Nephron progenitor cell (in vitro differentiated cells): ENCODE measurements around the gene SMTN.
A peak's percentile ranks its signal among the peaks of the same experiment; 100 is the strongest.
"Not testable (repeated sequence)": the region's sequence is repeated elsewhere in the genome, so short reads cannot be mapped to it uniquely, and the experiment has no call there.

Experiments
- DNase-seq: peaks from one replicate; pipeline ENCODE4 v3.0.0; 2021
- H3K27ac Mint-ChIP-seq: 2 replicates; pipeline ENCODE4 v1.8.0; 2021; ENCODE audit warnings: mild to moderate bottlenecking, moderate library complexity, mixed read lengths
- H3K27me3 Mint-ChIP-seq: 2 replicates; pipeline ENCODE4 v1.8.0; 2021; ENCODE audit warnings: mild to moderate bottlenecking, low read depth, mixed read lengths; ENCODE audit not compliant: poor library complexity
- H3K36me3 Mint-ChIP-seq: 2 replicates; pipeline ENCODE4 v1.8.0; 2021; ENCODE audit warnings: low read depth, mixed read lengths
- H3K4me1 Mint-ChIP-seq: 2 replicates; pipeline ENCODE4 v1.8.0; 2021; ENCODE audit warnings: mixed read lengths
- H3K4me3 Mint-ChIP-seq: 2 replicates; pipeline ENCODE4 v1.8.0; 2021; ENCODE audit warnings: mild to moderate bottlenecking, moderate library complexity, mixed read lengths
- H3K9me3 Mint-ChIP-seq: 2 replicates; pipeline ENCODE4 v1.8.0; 2021; ENCODE audit warnings: mild to moderate bottlenecking, moderate library complexity, mixed read lengths
- CTCF ChIP-seq: fragments of 200-600 bp; sonication (generic); IDR thresholded peaks from 2 replicates; pipeline ENCODE4 v1.5.0; 2021; ENCODE audit warnings: antibody characterized with exemption

Gene SMTN

DNA sequence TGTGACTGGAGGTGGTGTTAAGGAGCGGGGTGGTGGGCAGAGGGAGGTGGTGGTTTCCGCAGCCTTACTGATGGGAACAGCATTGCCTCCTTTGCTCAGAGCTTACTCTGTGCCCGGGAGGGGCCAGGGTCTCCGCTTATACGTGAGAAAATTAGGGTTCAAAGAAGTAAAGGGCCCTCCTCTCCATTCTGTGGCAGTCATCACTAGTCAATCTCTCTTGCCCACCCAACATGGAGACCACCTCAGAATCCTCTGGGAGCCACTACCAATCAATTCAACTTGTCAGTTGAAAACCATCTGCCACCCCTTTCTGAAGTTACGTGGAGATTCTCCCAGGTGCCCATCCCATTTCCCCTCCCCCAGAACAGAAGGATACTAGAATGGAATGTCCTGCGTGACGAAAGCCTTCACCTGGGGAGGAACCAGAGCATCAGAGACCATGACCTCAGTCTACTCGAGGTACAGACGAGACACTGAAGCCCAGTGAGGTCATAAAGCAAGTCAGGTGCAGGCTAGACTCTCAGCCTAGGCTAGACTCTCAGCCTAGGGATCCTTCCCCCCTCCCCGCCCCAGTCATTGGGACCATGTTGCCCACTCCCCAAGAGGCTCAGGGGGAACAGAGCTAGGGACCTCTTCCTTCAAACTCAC, 24.3 kb downstream of the SMTN start:
- H3K9me3 Mint-ChIP-seq, result no peaks in the 10 kb centered on the region
- H3K27ac Mint-ChIP-seq, result no peak overlapping the region
- peak overlapping the region; percentile 5 for H3K4me3 Mint-ChIP-seq
- H3K36me3 Mint-ChIP-seq, result peaks cover 10% of the 10 kb centered on the region
- TF ChIP-seq CTCF, result no peak
- peaks cover 22% of the 10 kb centered on the region for H3K4me1 Mint-ChIP-seq
- no peak for DNase-seq
- H3K27me3 Mint-ChIP-seq, result peaks cover 34% of the 10 kb centered on the region

GRCh38 chr22:31106001-31106571, 25.0 kb downstream of the SMTN start:
- no peak overlapping the region for H3K4me3 Mint-ChIP-seq
- H3K27me3 Mint-ChIP-seq, result peaks cover 34% of the 10 kb centered on the region
- no peak overlapping the region for H3K27ac Mint-ChIP-seq
- no peak for TF ChIP-seq CTCF
- DNase-seq, result no peak
- H3K4me1 Mint-ChIP-seq, result peaks cover 22% of the 10 kb centered on the region
- no peaks in the 10 kb centered on the region for H3K9me3 Mint-ChIP-seq
- H3K36me3 Mint-ChIP-seq, result peaks cover 8% of the 10 kb centered on the region

DNA sequence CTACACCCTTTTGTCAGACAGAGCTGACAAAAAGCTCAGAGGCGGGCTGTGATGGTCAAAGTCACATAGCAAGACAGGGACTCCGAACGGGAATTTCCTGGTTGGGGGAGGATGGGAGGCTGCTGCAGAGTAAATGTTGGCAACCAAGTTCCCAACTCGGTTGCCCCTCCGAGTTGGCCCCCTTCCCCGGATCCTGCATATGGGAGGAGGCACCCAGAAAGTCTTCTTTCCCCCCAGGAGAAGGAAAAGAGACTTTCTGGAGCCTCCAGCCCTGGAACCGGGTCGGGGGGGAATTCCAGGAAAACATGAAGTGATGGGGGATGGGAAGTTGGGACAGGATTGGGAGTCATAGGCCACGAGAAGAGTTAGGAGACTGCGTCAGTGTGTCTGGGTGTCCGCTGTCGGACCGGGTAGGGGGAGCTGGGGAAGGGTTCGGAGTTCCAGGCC, 25.6 kb downstream of the SMTN start:
- DNase-seq, result no peak
- peak overlapping the region; percentile 83 for H3K4me3 Mint-ChIP-seq

DNA sequence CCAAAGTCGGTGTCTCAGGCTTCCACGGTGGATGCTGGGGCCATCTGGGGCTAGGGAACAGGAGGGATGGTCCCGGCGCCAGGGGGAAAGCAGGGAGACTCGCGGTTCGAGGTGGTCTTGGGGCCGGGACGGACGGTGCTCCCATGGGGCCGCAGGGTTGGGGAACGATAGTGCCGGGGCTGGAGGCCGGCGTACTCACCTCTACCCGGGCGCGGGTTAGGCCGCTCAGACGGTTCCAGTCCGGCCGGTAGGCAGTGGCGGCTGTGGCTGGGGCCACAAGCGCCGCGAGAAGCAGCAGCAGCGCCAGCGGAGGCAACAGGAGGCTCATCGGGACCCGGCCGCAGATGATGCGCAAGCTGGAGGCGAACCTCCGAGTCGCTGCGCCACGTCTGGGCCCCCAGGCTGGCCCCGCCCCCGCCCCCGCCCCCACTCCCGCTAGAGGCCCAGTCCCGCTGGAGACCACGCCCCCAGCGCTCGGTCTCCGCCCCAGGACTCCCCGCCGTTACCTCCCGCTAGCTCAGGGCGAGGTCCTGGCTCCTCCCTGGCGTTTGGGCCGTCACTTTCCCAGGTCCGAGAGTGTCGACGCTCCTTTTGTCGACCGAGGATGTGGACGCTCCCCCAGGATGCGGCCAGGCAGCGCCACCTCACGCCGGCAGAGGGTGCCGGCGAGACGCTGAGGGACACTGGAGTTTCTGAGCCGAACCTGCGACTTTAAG, 26.2 kb downstream of the SMTN start, which contains the start of gene SELENOM:
SELENOM (minus strand) TSS at position 391 of the 716 bp plus-strand sequence; CDS start at position 328, 63 bp downstream.
- peak within 1 kb of the TSS; percentile 83 for H3K4me3 Mint-ChIP-seq
- no peaks in the 10 kb centered on the region for H3K9me3 Mint-ChIP-seq
- peak within 1 kb of the TSS; percentile 3 for H3K27ac Mint-ChIP-seq
- TF ChIP-seq CTCF, result peak; percentile 78
- peak; percentile 93 for DNase-seq
- H3K27me3 Mint-ChIP-seq, result peaks cover 36% of the 10 kb centered on the region
- peaks cover 22% of the 10 kb centered on the region for H3K4me1 Mint-ChIP-seq
- H3K36me3 Mint-ChIP-seq, result no peaks in the 10 kb centered on the region

More for the DNA sequence above, 25.6 kb downstream of the SMTN start:
- Mint-ChIP-seq H3K27me3 (peaks cover 34% of the 10 kb centered on the region), H3K36me3 (peaks cover 3% of the 10 kb centered on the region), H3K9me3 (no peaks in the 10 kb centered on the region), H3K27ac (no peak overlapping the region), H3K4me1 (peaks cover 22% of the 10 kb centered on the region)
- no peak for TF ChIP-seq CTCF

DNA sequence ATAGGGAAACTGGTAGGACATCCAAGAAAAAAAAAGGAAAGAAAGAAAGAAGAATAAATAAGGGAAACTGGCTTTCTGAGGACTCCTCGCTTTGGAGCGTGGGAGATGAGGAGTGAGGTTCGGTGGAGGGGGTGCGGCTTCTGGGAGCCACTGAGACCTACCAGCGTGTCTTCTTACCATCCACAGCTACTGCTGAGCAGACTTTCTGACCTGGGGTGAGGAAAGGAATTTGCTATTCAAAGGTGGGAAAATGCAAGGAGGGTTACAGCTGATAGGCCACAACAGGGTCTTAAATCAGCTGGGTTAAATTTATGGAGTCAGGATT, 26.7 kb downstream of the SMTN start:
- Mint-ChIP-seq H3K4me3 (peak overlapping the region; percentile 82), H3K9me3 (no peaks in the 10 kb centered on the region), H3K27me3 (peaks cover 39% of the 10 kb centered on the region), H3K4me1 (peaks cover 22% of the 10 kb centered on the region), H3K36me3 (no peaks in the 10 kb centered on the region), H3K27ac (peak overlapping the region; percentile 3)
- TF ChIP-seq CTCF, result no peak
- no peak for DNase-seq

DNA sequence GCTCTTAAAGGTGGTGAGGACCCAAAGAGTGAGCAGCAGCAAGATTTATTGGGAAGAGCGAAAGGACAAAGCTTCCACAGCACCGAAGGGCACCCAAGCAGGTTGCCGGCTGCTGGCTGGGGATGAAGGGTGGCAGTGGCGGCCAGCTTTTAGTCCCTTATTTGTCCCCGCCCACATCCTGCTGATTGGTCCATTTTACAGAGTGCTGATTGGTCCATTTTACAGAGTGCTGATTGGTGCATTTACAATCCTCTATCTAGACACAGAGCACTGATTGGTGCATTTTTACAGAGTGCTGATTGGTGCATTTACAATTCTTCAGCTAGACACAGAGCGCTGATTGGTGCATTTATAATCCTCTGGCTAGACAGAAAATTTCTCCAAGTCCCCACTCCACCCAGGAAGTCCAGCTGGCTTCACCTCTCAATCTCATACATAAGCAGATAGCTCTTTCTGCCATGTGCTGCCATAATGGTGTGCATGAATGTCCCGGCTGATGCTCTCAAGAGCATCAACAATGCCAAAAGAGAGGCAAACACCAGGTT, 31.5 kb downstream of the SMTN start:
- not testable (repeated sequence) for H3K4me3 Mint-ChIP-seq, H3K9me3 Mint-ChIP-seq, H3K27ac Mint-ChIP-seq, DNase-seq, H3K36me3 Mint-ChIP-seq
- Mint-ChIP-seq H3K4me1 (peaks cover 11% of the 10 kb centered on the region), H3K27me3 (peaks cover 18% of the 10 kb centered on the region)
